GM03348 (cell line): ENCODE results near the gene CDPF1.
A peak's percentile ranks its signal among the peaks of the same experiment; 100 is the strongest.

Experiments used
- DNase-seq: peaks from one replicate; pipeline ENCODE4 v3.0.0; 2012; ENCODE audit warnings: low spot score

The CDPF1 gene

DNA sequence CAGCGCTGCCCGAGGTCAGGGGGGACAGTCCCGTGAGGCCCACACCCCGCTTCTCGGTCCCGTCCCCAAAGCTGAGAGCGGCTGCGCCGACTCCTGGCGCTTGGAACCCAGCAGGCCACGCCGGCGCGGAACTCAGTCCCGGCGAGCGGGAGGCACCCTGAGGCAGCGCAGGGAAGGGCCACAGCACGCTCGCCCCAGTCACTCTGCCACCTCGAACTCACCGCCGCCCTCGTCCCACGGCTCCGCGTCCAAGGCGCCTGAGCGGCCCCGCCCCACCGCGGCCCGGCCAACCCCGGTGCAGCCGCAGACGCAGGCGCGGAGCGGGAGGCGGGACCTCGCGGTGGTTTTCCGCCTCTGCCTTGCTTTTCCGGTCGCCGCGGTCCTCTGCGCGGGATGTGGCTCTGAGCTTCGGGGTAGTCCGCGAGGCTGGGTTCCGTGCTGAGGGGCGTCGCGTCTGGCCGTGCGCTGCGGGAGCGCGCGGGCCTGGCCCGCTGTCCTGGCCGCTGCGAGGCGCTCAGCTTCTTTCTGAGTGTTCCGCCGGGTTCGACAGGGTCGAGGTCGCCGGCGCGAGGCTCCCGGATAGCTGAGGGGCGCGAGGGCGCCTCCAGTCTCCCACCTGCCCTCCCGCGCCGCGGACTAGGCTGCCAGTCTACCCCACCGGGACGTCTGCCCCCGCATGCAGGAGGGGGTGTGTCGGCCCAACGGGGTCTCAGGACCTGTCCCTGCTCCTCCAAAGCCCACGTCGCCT, at the start of gene CDPF1:
Gene CDPF1 (minus strand): TSS at position 259 of the 748 bp plus-strand sequence. CDS start 2,009 bp downstream, outside the sequence.
- DNase-seq = peak; percentile 98

DNA sequence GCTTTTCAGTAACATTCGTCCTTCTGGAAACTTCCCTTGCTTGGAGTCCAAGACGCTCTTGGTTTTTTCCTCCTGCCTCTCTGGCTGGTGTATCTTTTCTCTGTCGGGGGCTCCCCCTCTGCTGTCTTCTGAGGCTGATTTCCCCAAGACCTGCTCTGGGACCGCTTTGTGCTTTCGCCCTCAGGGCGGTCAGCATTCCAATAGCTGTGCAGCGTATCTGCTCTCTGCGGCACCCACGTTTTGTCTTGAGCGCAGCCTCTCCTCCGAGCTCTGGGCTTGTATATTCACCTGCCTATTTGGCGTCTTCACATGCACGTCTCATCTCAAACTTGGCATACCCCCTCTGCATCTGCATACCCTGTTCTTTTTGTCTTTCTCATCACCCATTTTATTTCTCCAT, 49.0 kb upstream of the CDPF1 start:
- no peak for DNase-seq

DNA sequence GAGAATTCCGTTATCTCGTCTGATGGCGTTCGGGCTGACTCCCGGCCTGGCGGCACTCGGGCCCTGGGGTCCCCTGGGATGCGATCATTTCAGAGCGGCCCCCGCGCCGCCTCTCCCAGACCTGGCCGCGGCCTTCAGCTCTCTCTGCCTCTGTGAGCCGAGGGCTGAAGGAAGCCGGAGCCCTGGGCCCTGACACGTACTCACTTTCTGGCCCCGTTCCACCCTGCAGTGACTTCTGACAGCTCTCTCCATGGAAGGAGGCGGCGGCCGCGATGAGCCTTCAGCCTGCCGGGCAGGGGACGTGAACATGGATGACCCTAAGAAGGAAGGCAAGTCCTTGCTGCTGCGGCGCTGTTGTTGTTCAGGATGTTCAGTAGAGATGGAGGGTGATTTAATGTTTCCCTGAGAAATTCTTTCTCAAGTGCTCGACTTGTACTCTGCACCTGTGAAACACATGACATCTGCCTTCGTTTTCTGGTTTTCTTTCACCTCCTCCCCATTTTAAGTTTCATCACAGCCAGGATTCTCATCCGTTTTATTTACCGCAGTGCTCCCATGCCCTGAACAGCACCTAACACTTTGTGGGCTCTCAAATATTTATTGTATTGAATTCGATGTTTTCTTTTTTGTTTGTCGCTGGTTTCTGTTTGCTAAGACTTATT, 47.2 kb upstream of the CDPF1 start:
- peak; percentile 51 for DNase-seq

- DNase-seq = peak; percentile 100
These were observed 46.4 kb upstream of the CDPF1 start, which contains the start of gene GTSE1 for GRCh38 chr22:46296257-46297150. TSS of gene GTSE1 (plus strand) at chr22:46296870. CDS start at chr22:46297401, 531 bp downstream.

- DNase-seq = no peak
These were observed 45.3 kb upstream of the CDPF1 start for GRCh38 chr22:46295277-46295971.

GRCh38 chr22:46294784-46295183, 44.7 kb upstream of the CDPF1 start:
- no peak for DNase-seq

DNA sequence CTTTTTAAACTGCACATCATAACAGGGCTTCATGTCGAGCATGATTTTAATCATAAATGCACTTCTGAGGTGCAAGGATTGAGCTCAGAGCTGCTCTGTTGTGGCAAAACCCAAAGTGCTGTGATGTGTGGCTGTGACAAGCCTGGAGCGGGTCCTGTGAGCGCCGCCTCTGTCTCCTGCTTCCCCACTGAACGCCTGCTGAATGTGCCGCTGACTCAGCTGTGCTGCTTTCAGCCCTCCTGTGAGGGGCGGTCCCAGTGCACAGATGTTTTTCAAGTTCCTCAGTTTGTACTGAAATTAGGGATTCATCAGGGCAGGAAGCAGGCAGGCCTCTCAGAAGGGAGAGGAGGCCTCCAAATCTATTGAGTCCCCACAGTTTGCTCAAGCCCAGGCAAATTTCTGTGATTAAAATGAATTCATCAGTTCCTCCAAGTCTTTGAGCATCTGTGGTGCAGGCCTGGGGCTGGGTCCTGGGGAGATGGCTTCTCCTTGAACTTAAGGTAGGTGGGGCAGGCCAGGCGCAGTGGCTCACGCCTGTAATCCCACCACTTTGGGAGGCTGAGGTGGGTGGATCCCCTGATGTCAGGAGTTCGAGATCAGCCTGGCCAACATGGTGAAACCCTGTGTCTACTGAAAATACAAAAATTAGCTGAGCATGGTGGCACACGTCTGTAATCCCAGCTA, 43.6 kb upstream of the CDPF1 start:
- peak; percentile 86 for DNase-seq

DNA sequence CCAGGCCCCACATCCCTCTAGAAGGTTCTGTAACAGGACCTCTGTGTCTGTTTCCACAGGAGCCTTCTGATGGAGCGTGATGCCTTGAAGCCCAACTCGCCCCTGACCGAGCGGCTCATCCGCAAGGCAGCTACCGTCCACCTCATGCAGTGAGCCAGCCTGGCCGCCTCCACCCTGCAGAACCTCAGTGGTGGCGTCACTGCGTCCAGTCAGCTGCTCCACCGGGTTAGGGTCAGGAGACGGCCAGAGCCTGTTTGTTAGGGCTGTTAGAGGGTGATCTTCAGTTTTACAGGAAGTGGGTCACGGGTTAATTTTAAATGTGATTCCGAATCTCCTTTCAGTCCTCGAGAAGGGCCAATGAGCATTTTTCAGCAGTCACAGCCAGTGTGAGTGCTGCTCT, 42.6 kb upstream of the CDPF1 start:
- no peak for DNase-seq

DNA sequence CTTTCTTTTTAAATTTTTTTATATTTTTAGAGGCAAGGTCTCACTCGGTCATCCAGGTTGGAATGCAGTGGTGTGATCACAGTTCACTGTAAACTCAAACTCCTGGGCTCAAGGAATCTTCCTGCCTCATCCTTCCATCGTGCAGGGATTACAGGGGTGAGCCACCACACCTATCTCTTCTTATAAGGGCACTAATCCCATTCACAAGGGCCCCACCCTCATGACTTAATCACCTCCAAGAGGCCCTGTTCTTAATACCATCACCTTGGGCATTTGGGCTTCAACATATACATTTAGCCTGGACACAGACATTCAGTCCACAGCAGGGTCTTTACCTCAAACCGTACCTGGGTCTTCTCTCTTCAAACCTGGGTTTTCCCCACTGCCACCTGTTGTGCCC, 42.1 kb upstream of the CDPF1 start:
- no peak for DNase-seq

GRCh38 chr22:46290843-46291785, 41.0 kb upstream of the CDPF1 start:
- DNase-seq = no peak

DNA sequence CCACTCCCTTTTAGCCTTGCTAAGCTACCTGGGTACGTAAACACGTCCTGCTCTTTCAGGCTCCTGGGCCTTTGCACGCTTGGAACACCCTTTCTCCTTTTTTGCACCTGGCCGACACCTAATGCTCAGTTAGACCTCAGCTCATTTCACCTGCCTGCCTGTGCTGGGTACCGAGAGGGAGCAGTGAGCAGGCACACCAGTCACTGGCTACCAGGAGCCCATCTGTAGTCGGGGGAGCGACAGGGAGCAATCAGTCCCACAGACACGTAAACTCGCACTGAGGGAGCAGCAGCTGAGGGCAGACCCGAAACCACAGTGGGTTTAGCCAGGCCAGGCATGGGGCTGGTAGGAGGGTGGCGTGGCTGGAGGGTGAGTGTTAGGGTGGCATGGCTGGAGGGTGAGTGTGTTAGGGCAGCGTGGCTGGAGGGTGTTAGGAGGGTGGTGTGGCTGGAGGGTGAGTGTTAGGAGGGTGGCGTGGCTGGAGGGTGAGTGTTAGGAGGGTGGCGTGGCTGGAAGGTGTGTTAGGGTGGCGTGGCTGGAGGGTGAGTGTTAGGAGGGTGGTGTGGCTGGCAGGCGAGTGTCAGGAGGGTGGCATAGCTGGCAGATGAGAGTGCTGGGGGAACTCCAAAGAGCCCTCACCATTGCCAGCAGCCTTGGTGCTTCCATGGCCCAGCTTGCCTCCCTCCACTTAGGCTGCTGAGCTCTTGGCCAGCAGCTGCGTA, 40.2 kb upstream of the CDPF1 start:
- DNase-seq = no peak

DNA sequence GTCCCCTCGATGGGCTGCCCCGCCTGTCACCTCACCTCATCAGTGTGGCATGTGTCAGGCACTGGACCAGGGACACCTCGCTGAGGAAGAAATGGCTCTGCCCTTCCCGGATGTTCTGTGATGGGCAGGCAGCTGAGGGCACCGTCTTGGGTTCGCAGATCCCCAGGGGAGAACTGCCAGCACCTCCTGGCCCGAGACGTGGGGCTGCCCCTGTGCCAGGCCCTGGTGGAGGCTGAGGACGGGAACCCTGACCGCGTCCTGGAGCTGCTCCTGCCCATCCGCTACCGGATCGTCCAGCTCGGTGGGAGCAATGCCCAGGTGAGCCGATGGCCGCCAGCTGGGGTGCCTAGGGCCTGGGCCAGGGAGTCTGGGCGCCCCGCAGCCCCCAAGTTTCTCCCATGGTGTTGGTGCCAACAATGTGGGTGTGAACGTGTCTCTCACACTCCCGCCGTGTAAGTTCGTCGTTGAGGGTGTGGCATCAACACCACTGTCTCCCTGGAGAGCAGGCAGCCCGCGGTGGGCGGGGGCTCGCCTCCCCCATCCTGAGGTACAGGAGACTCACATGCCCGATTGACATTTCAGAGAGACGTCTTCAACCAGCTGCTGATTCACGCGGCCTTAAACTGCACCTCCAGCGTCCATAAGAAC, 39.3 kb upstream of the CDPF1 start:
- DNase-seq = no peak

DNA sequence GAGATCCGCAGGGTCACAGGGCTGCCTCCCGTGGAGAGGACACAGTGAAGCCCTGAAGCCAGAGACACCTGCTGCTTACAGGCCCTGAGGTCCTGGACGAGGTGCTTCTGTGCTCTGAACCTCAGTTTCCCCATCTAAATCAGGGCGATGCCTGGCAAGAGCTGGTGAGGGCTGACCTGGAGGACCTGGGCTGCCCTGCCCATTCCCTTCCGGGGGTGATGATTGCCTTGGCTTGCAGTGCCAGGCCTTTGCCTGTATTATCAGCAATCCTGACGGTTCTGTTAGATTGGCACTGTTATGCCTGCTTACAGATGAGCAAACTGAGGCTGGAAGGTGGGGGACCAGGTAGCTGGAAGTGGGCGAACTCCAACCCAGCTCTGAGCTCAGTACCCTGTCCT, 38.8 kb upstream of the CDPF1 start:
- DNase-seq = no peak

- no peak for DNase-seq
These were observed 38.0 kb upstream of the CDPF1 start for GRCh38 chr22:46287873-46288751.

GRCh38 chr22:46286941-46287872, 37.1 kb upstream of the CDPF1 start:
- DNase-seq = no peak

GRCh38 chr22:46286006-46286405, 35.9 kb upstream of the CDPF1 start:
- no peak for DNase-seq
